SK-N-SH treated with all-trans-retinoic acid at 6 μM for 48 hours (cell line): ENCODE results near the gene NFKBIZ.

Experiments used
- ATAC-seq: fragments of 200-7000 bp; cut with Tn5 transposase; 3 replicates; pipeline ENCODE4 v1.9.1; 2020; ENCODE audit warnings: mild to moderate bottlenecking, moderate library complexity
- ARNTL ChIP-seq: fragments of 450-650 bp; formaldehyde crosslinking; IDR thresholded peaks from 2 replicates; pipeline ENCODE4 v1.5.0; 2020; ENCODE audit warnings: low read depth, mild to moderate bottlenecking, moderate library complexity, borderline replicate concordance
- BACH2 ChIP-seq: fragments of 250-450 bp; sonication (Bioruptor Pico); IDR thresholded peaks from 2 replicates; pipeline ENCODE4 v1.9.0; 2021; ENCODE audit warnings: mild to moderate bottlenecking, borderline replicate concordance
- CREB5 ChIP-seq: fragments of 250-450 bp; sonication (Bioruptor Pico); IDR thresholded peaks from 2 replicates; pipeline ENCODE4 v1.5.1; 2020; ENCODE audit warnings: low read depth, mild to moderate bottlenecking, moderate library complexity
- CSDC2 ChIP-seq: fragments of 250-450 bp; sonication (Bioruptor Pico); IDR thresholded peaks from 2 replicates; pipeline ENCODE4 v1.5.0; 2020; ENCODE audit warnings: mild to moderate bottlenecking, moderate library complexity
- ESRRG ChIP-seq: fragments of 250-450 bp; sonication (Bioruptor Pico); IDR thresholded peaks from 2 replicates; pipeline ENCODE4 v1.6.1; 2021; ENCODE audit warnings: mild to moderate bottlenecking
- GLIS3 ChIP-seq: fragments of 250-450 bp; sonication (Bioruptor Pico); IDR thresholded peaks from 2 replicates; pipeline ENCODE4 v1.5.0; 2020; ENCODE audit warnings: mild to moderate bottlenecking, moderate library complexity
- ISL1 ChIP-seq: fragments of 250-450 bp; sonication (Bioruptor Pico); IDR thresholded peaks from 2 replicates; pipeline ENCODE4 v2.1.2; 2022; ENCODE audit warnings: mild to moderate bottlenecking, moderate library complexity
- OSR1 ChIP-seq: fragments of 250-450 bp; sonication (Bioruptor Pico); IDR thresholded peaks from 2 replicates; pipeline ENCODE4 v1.8.0; 2022; ENCODE audit warnings: moderate library complexity, mild to moderate bottlenecking, inconsistent platforms
- PATZ1 ChIP-seq: fragments of 250-450 bp; sonication (Bioruptor Pico); IDR thresholded peaks from 2 replicates; pipeline ENCODE4 v1.8.0; 2020; ENCODE audit warnings: mild to moderate bottlenecking, moderate library complexity, borderline replicate concordance
- POU6F1 ChIP-seq: fragments of 250-450 bp; sonication (Bioruptor Pico); IDR thresholded peaks from 2 replicates; pipeline ENCODE4 v1.8.0; 2021; ENCODE audit warnings: low read depth, mild to moderate bottlenecking, moderate library complexity, borderline replicate concordance
- PPARA ChIP-seq: fragments of 250-450 bp; sonication (Bioruptor Pico); IDR thresholded peaks from 2 replicates; pipeline ENCODE4 v1.5.0; 2020; ENCODE audit warnings: mild to moderate bottlenecking, borderline replicate concordance
- RARB ChIP-seq: fragments of 250-450 bp; sonication (Bioruptor Pico); IDR thresholded peaks from 2 replicates; pipeline ENCODE4 v1.8.0; 2021; ENCODE audit warnings: mild to moderate bottlenecking, moderate library complexity
- SNAI2 ChIP-seq: fragments of 250-450 bp; sonication (Bioruptor Pico); IDR thresholded peaks from 2 replicates; pipeline ENCODE4 v1.5.0; 2020; ENCODE audit warnings: mild to moderate bottlenecking, moderate library complexity
- TCF4 ChIP-seq: fragments of 250-450 bp; sonication (Bioruptor Pico); IDR thresholded peaks from 2 replicates; pipeline ENCODE4 v1.8.0; 2021; ENCODE audit warnings: mild to moderate bottlenecking, moderate library complexity, borderline replicate concordance
- TOX ChIP-seq: fragments of 250-450 bp; sonication (Bioruptor Pico); IDR thresholded peaks from 2 replicates; pipeline ENCODE4 v1.8.0; 2021; ENCODE audit warnings: mild to moderate bottlenecking, moderate library complexity, borderline replicate concordance
- ZC3H10 ChIP-seq: fragments of 250-450 bp; sonication (Bioruptor Pico); IDR thresholded peaks from 2 replicates; pipeline ENCODE4 v1.5.1; 2021; ENCODE audit warnings: mild to moderate bottlenecking, moderate library complexity
- ZFP3 ChIP-seq: fragments of 250-450 bp; sonication (Bioruptor Pico); IDR thresholded peaks from 2 replicates; pipeline ENCODE4 v1.5.0; 2020; ENCODE audit warnings: mild to moderate bottlenecking, moderate library complexity
- ZFP30 ChIP-seq: fragments of 450-650 bp; formaldehyde crosslinking; IDR thresholded peaks from 2 replicates; pipeline ENCODE4 v1.5.0; 2022; ENCODE audit warnings: mild to moderate bottlenecking, moderate library complexity
- ZNF565 ChIP-seq: fragments of 450-650 bp; formaldehyde crosslinking; conservative IDR thresholded peaks from 2 replicates; pipeline ENCODE4 v1.5.0; 2020; ENCODE audit warnings: low read depth, mild to moderate bottlenecking, moderate library complexity
- ZNF70 ChIP-seq: fragments of 450-650 bp; formaldehyde crosslinking; IDR thresholded peaks from 2 replicates; pipeline ENCODE4 v1.5.0; 2020; ENCODE audit warnings: mild to moderate bottlenecking, moderate library complexity
- TF ChIP-seq, protein P1 (sequence below): fragments of 250-450 bp; sonication (Bioruptor Pico); IDR thresholded peaks from 2 replicates; pipeline ENCODE4 v1.5.1; 2021; ENCODE audit warnings: mild to moderate bottlenecking, moderate library complexity
- TF ChIP-seq, protein P2 (sequence below): fragments of 250-450 bp; sonication (Bioruptor Pico); IDR thresholded peaks from 2 replicates; pipeline ENCODE4 v1.5.0; 2020; ENCODE audit warnings: mild to moderate bottlenecking, moderate library complexity

The NFKBIZ gene

GRCh38 chr3:101814835-101815234, 34.5 kb upstream of the NFKBIZ start:
- no peak for TF ChIP-seq ZFP3
- TF ChIP-seq PPARA, result no peak
- TF ChIP-seq ARNTL (CRISPR knock-in tag), result no peak
- TF ChIP-seq ESRRG (CRISPR knock-in tag), result no peak
- TF ChIP-seq SNAI2 (CRISPR knock-in tag), result no peak
- TF ChIP-seq, protein P1, sequence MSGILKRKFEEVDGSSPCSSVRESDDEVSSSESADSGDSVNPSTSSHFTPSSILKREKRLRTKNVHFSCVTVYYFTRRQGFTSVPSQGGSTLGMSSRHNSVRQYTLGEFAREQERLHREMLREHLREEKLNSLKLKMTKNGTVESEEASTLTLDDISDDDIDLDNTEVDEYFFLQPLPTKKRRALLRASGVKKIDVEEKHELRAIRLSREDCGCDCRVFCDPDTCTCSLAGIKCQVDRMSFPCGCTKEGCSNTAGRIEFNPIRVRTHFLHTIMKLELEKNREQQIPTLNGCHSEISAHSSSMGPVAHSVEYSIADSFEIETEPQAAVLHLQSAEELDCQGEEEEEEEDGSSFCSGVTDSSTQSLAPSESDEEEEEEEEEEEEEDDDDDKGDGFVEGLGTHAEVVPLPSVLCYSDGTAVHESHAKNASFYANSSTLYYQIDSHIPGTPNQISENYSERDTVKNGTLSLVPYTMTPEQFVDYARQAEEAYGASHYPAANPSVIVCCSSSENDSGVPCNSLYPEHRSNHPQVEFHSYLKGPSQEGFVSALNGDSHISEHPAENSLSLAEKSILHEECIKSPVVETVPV (CRISPR knock-in tag), result no peak
- no peak for TF ChIP-seq ZFP30 (CRISPR knock-in tag)
- TF ChIP-seq, protein P2, sequence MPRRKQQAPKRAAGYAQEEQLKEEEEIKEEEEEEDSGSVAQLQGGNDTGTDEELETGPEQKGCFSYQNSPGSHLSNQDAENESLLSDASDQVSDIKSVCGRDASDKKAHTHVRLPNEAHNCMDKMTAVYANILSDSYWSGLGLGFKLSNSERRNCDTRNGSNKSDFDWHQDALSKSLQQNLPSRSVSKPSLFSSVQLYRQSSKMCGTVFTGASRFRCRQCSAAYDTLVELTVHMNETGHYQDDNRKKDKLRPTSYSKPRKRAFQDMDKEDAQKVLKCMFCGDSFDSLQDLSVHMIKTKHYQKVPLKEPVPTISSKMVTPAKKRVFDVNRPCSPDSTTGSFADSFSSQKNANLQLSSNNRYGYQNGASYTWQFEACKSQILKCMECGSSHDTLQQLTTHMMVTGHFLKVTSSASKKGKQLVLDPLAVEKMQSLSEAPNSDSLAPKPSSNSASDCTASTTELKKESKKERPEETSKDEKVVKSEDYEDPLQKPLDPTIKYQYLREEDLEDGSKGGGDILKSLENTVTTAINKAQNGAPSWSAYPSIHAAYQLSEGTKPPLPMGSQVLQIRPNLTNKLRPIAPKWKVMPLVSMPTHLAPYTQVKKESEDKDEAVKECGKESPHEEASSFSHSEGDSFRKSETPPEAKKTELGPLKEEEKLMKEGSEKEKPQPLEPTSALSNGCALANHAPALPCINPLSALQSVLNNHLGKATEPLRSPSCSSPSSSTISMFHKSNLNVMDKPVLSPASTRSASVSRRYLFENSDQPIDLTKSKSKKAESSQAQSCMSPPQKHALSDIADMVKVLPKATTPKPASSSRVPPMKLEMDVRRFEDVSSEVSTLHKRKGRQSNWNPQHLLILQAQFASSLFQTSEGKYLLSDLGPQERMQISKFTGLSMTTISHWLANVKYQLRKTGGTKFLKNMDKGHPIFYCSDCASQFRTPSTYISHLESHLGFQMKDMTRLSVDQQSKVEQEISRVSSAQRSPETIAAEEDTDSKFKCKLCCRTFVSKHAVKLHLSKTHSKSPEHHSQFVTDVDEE (CRISPR knock-in tag), result no peak
- no peak for TF ChIP-seq GLIS3 (CRISPR knock-in tag)
- TF ChIP-seq ZNF70, result no peak
- TF ChIP-seq OSR1 (CRISPR knock-in tag), result no peak
- TF ChIP-seq ZNF565 (CRISPR knock-in tag), result no peak
- no peak for TF ChIP-seq POU6F1 (CRISPR knock-in tag)
- no peak for TF ChIP-seq CREB5
- TF ChIP-seq TOX (CRISPR knock-in tag), result no peak
- no peak for TF ChIP-seq CSDC2 (CRISPR knock-in tag)
- no peak for TF ChIP-seq PATZ1 (CRISPR knock-in tag)
- no peak for TF ChIP-seq ISL1 (CRISPR knock-in tag)
- TF ChIP-seq, all 23 proteins: peak for 0
- no peak for ATAC-seq

GRCh38 chr3:101816215-101817149, 32.8 kb upstream of the NFKBIZ start:
- ATAC-seq, result no peak
- no peak for TF ChIP-seq SNAI2 (CRISPR knock-in tag)
- no peak for TF ChIP-seq ZNF70
- no peak for TF ChIP-seq OSR1 (CRISPR knock-in tag)
- TF ChIP-seq TOX (CRISPR knock-in tag), result no peak
- TF ChIP-seq BACH2 (CRISPR knock-in tag), result no peak

DNA sequence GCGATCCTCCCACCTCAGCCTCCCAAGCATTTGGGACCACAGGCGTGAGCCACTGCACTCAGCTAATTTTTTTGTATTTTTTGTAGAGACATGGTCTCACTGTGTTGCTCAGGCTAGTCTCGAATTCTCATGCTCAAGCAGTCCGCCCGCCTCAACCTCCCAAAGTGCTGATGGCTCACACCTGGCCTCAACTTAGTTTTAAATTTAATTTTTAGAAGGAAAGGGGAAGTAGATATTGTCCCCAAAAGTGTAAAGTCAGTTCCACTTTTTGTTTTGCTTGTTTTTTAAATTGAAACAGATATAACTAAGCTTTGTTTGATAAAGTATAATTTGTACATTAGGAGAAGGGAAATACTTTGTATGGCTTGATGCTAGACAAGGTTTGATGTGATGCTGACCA, 31.3 kb upstream of the NFKBIZ start:
- no peak for ATAC-seq
- no peak for TF ChIP-seq PATZ1 (CRISPR knock-in tag)
- TF ChIP-seq ZNF565 (CRISPR knock-in tag), result no peak
- no peak for TF ChIP-seq PPARA
- no peak for TF ChIP-seq ZFP3
- TF ChIP-seq TOX (CRISPR knock-in tag), result no peak
- TF ChIP-seq ARNTL (CRISPR knock-in tag), result no peak
- TF ChIP-seq GLIS3 (CRISPR knock-in tag), result no peak
- no peak for TF ChIP-seq TCF4 (CRISPR knock-in tag)
- no peak for TF ChIP-seq ZC3H10
- no peak for TF ChIP-seq ISL1 (CRISPR knock-in tag)
- TF ChIP-seq OSR1 (CRISPR knock-in tag), result no peak
- TF ChIP-seq CREB5, result no peak
- no peak for TF ChIP-seq BACH2 (CRISPR knock-in tag)
- no peak for TF ChIP-seq CSDC2 (CRISPR knock-in tag)
- TF ChIP-seq RARB (CRISPR knock-in tag), result no peak
